Left ventricle myocardium inferior (tissue), 1 donor: ENCODE results near the gene ARRDC3. TPM values are rescaled to one million over a fixed set of nuclear protein-coding genes. Genes with fewer than 3 reads are reported as not detected.
A peak's percentile ranks its signal among the peaks of the same experiment; 100 is the strongest.

ENCODE experiments used
- DNase-seq: peaks from one replicate; pipeline ENCODE4 v3.0.0-alpha.2; 2020
- H3K27ac ChIP-seq: fragments of 200-600 bp; replicated peaks from 2 replicates; pipeline ENCODE4 v1.8.0; 2021
- H3K27me3 ChIP-seq: fragments of 200-600 bp; 2 replicates; pipeline ENCODE4 v1.8.0; 2021; ENCODE audit warnings: low read depth
- H3K36me3 ChIP-seq: fragments of 200-600 bp; 2 replicates; pipeline ENCODE4 v1.8.0; 2021
- H3K4me1 ChIP-seq: fragments of 200-600 bp; 2 replicates; pipeline ENCODE4 v1.8.0; 2021
- H3K4me3 ChIP-seq: fragments of 200-600 bp; 2 replicates; pipeline ENCODE4 v1.8.0; 2021; ENCODE audit warnings: mild to moderate bottlenecking, moderate library complexity
- H3K9me3 ChIP-seq: fragments of 200-600 bp; replicated peaks from 2 replicates; pipeline ENCODE4 v1.8.0; 2021
- intact Hi-C: fragments of 100-400 bp; cut with micrococcal nuclease; formaldehyde crosslinking; loops from one replicate; pipeline ENCODE4 v1.11.0; 2022
- total RNA-seq: library from RNA; stranded (reverse); fragmentation: NEBNext Ultra II Directional; extraction: Animal tissue kit (Norgen Biotek cat#: 25700); gene quantifications from one replicate; pipeline ENCODE4 v1.2.1, GENCODE V29; 2021
- TF ChIP-seq, protein P1 (sequence below): fragments of 200-600 bp; IDR thresholded peaks from 2 replicates; pipeline ENCODE4 v1.8.0; 2021; ENCODE audit warnings: antibody characterized with exemption, mild to moderate bottlenecking, borderline replicate concordance
- donor health status: DM: no; HTN: yes; CAD: no; lungs with severe emphysema.

ARRDC3 gene
- total RNA-seq, 1 donor from 2014 or later, result 14.4 TPM

DNA sequence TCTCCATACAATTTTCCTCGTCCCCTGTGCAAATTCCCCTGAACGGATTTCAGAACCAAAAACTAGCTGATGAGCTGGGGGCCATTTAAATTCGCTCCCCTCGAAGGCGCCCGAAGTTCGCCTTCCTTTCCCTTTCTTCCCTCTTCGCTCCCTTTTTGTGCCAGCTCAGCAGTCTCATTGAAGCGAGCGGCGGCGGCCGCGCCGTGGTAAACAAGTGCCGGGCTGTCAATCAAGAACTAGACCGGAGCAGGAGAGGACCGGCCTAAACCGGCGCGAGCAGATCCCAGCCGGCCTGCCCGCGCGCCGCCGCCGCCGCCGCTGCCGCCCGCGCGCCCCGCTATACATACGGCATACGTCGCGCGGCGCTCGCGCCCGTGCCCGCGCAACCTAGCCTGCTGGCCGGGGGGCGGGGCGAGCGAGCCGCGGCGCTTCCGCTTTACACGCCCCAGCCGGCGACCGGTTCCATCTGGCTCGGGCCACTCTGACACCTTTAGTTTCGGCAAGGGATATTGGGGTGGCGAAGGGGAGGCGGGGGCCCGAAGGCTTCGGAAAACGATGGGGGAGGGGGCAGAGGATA is 3.1 kb downstream of the ARRDC3 start:
- Histone ChIP-seq H3K36me3 (peaks cover 25% of the 10 kb centered on the region), H3K4me3 (peak overlapping the region; percentile 83)

GRCh38 chr5:91379246-91379913 is 3.7 kb downstream of the ARRDC3 start:
- H3K4me3 ChIP-seq, result peak overlapping the region; percentile 83
- TF ChIP-seq, protein P1, sequence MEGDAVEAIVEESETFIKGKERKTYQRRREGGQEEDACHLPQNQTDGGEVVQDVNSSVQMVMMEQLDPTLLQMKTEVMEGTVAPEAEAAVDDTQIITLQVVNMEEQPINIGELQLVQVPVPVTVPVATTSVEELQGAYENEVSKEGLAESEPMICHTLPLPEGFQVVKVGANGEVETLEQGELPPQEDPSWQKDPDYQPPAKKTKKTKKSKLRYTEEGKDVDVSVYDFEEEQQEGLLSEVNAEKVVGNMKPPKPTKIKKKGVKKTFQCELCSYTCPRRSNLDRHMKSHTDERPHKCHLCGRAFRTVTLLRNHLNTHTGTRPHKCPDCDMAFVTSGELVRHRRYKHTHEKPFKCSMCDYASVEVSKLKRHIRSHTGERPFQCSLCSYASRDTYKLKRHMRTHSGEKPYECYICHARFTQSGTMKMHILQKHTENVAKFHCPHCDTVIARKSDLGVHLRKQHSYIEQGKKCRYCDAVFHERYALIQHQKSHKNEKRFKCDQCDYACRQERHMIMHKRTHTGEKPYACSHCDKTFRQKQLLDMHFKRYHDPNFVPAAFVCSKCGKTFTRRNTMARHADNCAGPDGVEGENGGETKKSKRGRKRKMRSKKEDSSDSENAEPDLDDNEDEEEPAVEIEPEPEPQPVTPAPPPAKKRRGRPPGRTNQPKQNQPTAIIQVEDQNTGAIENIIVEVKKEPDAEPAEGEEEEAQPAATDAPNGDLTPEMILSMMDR, result no peak
- DNase-seq, result no peak
- no peaks in the 10 kb centered on the region for H3K9me3 ChIP-seq
- peak overlapping the region; percentile 97 for H3K27ac ChIP-seq
- H3K36me3 ChIP-seq, result peaks cover 31% of the 10 kb centered on the region
- no peaks in the 10 kb centered on the region for H3K27me3 ChIP-seq
- H3K4me1 ChIP-seq, result peaks cover 55% of the 10 kb centered on the region
- intact Hi-C loops, result loop anchor here (10.0 kb wide), 1 partner anchor 65 kb away; no protein-coding TSS in a partner anchor

More for the DNA sequence above, 3.1 kb downstream of the ARRDC3 start:
- intact Hi-C loops, result loop anchor here (5.0 to 10.0 kb wide), 4 partner anchors 65 to 515 kb away; no protein-coding TSS in a partner anchor
- TF ChIP-seq, protein P1, result no peak
- Histone ChIP-seq H3K27ac (peak overlapping the region; percentile 97), H3K9me3 (no peaks in the 10 kb centered on the region), H3K27me3 (no peaks in the 10 kb centered on the region), H3K4me1 (peaks cover 54% of the 10 kb centered on the region)
- DNase-seq, result peak; percentile 94

DNA sequence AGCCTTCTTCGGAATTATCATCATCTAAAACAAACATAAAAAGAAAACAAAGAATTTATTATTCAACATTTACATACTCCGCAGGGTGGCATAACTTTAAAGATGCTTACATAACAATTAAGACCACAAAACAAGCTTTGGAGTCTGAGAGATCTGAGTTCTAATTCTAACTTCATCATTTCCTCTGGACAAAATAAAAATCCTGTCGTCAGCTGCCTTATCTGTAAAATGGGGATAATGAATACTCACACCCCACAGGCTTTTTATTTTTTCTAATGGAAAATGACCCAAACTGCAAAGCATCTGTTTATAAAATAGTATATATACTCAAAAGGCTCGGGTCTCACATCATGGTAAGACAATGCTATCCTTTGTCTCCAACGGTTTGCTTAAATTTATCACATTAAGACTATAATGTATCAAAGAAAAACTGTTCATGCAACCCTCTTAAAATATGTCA is 4.3 kb downstream of the ARRDC3 start:
- TF ChIP-seq, protein P1, result no peak
- Histone ChIP-seq H3K36me3 (peaks cover 37% of the 10 kb centered on the region), H3K27ac (peak overlapping the region; percentile 97), H3K4me3 (peak overlapping the region; percentile 83), H3K27me3 (no peaks in the 10 kb centered on the region), H3K4me1 (peaks cover 55% of the 10 kb centered on the region), H3K9me3 (no peaks in the 10 kb centered on the region)
- intact Hi-C loops, result loop anchor here (10.0 kb wide), 1 partner anchor 64 kb away; no protein-coding TSS in a partner anchor
- DNase-seq, result no peak

- Histone ChIP-seq H3K36me3 (peaks cover 75% of the 10 kb centered on the region), H3K9me3 (no peaks in the 10 kb centered on the region), H3K27me3 (no peaks in the 10 kb centered on the region), H3K4me3 (no peak overlapping the region), H3K4me1 (peaks cover 91% of the 10 kb centered on the region), H3K27ac (peak overlapping the region; percentile 97)
- TF ChIP-seq, protein P1, result no peak
- DNase-seq, result no peak
- intact Hi-C loops, result loop anchor here (10.0 kb wide), 1 partner anchor 60 kb away; no protein-coding TSS in a partner anchor
Observed at GRCh38 chr5:91374893-91375520, 8.1 kb downstream of the ARRDC3 start.

DNA sequence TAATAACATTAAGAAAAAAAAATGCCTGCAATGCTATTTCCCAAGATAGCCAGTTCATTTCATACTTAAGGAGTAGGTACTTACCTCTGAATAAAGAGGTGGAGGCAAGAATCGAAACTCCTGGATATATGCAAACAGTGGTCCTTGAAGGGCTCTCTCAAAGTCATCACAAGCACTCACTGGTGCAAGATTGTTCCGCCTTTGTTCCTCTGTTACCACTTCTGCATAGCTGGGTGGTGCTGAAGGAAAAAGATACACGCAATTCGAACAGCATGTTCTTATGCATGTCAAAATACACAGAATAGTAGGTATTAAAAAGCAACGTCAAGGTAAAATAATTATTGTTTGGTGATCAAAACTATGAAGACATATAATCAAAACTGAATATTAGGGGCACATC is 9.5 kb downstream of the ARRDC3 start:
- intact Hi-C loops, result loop anchor here (10.0 kb wide), 1 partner anchor 59 kb away; no protein-coding TSS in a partner anchor
- peak overlapping the region; percentile 97 for H3K27ac ChIP-seq
- peaks cover 89% of the 10 kb centered on the region for H3K36me3 ChIP-seq
- no peaks in the 10 kb centered on the region for H3K9me3 ChIP-seq
- H3K27me3 ChIP-seq, result no peaks in the 10 kb centered on the region
- H3K4me1 ChIP-seq, result peaks cover 99% of the 10 kb centered on the region
- DNase-seq, result no peak
- H3K4me3 ChIP-seq, result no peak overlapping the region
- TF ChIP-seq, protein P1, result no peak
